T47D (cell line): Measurements from ENCODE around the gene PTPRK.

Experiments
- DNase-seq, 2 experiments: peaks; one replicate each; pipeline versions ENCODE4 v3.0.0 to v3.0.0-alpha.2; 2011 to 2012; ENCODE audit warnings: low read depth in 1 of 2, low spot score in 1 of 2
- JUND ChIP-seq: IDR thresholded peaks from 2 replicates; pipeline ENCODE4 v1.6.1; 2012; ENCODE audit warnings: low read depth
- in situ Hi-C: cut with HindIII; loops from 2 replicates; pipeline ENCODE4 v1.10.0; 2016; ENCODE audit warnings: low sequenced_read_pairs, low pct_unique_long_range_greater_than_20kb

The PTPRK gene

GRCh38 chr6:128202169-128202765, 318.1 kb downstream of the PTPRK start:
- in situ Hi-C loops = no loop called here
- DNase-seq = no peak
- no peak for TF ChIP-seq JUND

GRCh38 chr6:128200789-128201188, 319.6 kb downstream of the PTPRK start:
- DNase-seq = no peak
- in situ Hi-C loops = no loop called here
- TF ChIP-seq JUND = no peak

GRCh38 chr6:128199461-128199860, 320.9 kb downstream of the PTPRK start:
- in situ Hi-C loops = no loop called here
- DNase-seq = no peak
- TF ChIP-seq JUND = no peak

DNA sequence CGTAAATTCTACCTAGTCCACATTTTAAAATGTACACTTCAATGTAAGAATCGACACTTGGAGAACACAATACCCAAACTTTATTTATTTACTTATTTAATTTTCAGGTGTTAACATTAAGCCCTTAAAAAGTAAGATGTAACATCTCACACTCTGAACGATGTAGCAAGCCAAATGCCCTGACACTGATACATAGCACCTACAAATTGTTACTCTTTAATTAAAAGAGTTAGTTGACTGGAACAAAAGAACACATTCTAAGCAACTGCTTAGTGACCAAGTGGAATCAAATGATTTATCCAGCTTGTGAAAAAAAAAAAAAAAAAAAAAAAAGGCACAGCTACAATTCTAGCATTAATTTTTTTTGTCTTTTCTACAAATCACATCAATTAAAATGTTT, 327.4 kb downstream of the PTPRK start:
- in situ Hi-C loops = no loop called here
- TF ChIP-seq JUND = no peak
- no peak for DNase-seq

- DNase-seq = no peak
- in situ Hi-C loops = no loop called here
- no peak for TF ChIP-seq JUND
Observed at GRCh38 chr6:128188678-128189077, 331.7 kb downstream of the PTPRK start.

- no peak for DNase-seq
- in situ Hi-C loops = no loop called here
- TF ChIP-seq JUND = no peak
Observed at GRCh38 chr6:128186729-128187128, 333.7 kb downstream of the PTPRK start.

DNA sequence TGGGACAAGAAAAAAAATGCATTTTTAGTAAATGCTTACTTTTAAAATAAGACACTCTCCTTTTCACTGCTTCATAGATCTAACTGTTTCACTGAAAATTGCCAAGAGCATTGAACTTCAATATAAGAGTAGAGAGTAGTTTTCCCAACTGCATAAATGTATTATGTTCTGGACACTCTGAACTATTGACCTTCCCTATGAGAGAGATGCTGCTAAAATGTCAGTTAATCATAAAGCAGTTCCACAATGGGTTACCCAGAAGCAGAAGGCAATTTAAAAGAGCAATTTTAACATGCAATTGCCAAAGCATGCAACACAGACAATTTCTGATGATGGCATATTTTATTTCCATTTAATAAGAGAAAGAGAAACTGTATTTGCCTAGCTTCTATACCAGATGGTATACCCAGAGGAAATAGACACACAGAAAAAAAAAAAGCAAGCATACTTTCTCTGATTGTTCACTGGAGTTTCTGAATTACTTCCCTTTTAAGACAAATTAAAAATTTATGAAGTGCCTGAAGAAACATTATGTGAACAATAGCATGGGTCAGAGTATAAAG, 340.4 kb downstream of the PTPRK start:
- DNase-seq = no peak
- in situ Hi-C loops = no loop called here
- TF ChIP-seq JUND = no peak

GRCh38 chr6:128174724-128175123, 345.7 kb downstream of the PTPRK start:
- in situ Hi-C loops = no loop called here
- no peak for TF ChIP-seq JUND
- DNase-seq = no peak

GRCh38 chr6:128172752-128173682, 347.4 kb downstream of the PTPRK start:
- no peak for DNase-seq
- no peak for TF ChIP-seq JUND
- in situ Hi-C loops = no loop called here

DNA sequence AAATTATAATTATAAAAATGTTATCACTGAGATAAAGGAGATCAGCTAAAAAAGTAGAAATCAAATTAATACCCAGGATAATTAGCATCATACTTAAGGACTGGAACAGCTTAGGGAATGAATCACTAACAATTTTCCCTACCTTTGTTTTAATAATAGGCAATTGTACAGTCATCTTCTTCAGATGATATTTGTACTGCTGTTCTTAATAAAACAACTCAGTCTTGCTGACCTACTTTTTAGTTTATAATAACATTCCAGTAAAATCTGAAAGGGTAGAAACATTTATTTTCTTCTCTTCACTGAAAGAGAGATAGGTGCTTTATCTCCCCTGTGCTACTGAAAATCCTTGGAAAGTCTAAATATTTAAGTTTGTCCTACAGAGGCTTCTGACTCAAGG, 348.3 kb downstream of the PTPRK start:
- in situ Hi-C loops = no loop called here
- DNase-seq = no peak
- TF ChIP-seq JUND = no peak

DNA sequence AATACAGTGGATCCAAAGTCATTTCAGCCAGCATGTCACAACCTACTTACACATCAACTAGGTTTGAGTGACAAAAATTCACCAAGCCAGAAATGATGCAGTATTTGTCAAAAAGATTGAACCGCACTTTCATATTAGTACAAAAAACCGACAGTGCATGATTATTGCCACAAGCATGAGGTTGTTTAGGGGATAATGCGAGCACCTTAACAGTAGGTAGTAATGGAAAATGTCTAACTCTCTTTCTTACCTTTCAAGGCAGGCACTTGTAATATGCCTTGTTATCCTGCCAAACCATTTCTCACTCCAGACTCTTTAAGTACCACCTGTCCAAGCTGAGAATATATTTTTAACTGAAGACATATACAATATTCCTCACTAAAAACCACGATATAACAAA, 349.2 kb downstream of the PTPRK start:
- in situ Hi-C loops = no loop called here
- TF ChIP-seq JUND = no peak

DNA sequence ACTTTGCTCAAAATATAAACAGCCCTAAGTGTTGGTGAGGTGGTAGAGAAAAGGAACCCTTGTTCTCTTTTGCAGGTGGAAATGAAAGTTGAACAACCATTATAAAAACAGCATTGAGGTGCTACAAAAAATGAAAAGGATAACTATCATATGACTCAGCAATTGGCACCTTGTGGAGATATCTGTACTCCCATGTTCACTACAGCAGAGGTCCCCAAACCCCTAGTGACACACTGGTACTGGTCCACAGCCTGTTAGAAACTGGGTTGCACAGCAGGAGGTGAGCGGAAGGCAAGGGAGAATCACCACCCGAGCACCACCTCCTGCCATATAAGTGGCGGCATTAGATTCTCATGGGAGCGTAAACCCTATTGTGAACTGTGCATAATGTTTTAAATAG, 352.2 kb downstream of the PTPRK start:
- DNase-seq = no peak
- no peak for TF ChIP-seq JUND
- in situ Hi-C loops = no loop called here

More for the DNA sequence above, 349.2 kb downstream of the PTPRK start:
- DNase-seq = no peak

DNA sequence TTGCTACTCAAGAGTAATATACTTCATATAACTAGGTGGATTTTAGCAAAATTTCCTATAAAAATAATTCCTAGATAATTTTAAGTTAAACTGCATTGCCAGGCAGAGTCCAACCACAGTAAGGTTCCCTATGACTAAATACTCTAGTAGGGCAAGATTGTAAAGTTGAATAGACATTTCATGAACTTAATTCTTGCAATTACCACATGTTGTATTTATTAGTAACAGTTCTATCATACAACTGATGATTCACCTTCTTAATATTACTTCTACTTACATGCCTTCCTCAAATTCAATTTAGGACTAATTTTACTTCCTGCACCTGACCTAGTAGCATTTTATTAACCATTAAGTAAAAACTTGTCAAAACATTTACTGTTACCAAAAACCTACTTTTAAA, 352.8 kb downstream of the PTPRK start:
- TF ChIP-seq JUND = no peak
- DNase-seq = no peak

More for the DNA sequence above, 352.8 kb downstream of the PTPRK start:
- in situ Hi-C loops = no loop called here
